Adrenal gland (tissue), 5 donors: ENCODE data around the gene ZSCAN16.

Source experiments
- POLR2A ChIP-seq, 2 donors: fragments of 450-650 bp; IDR thresholded peaks; one replicate each; pipeline ENCODE4 v1.6.1; 2017; ENCODE audit warnings: antibody characterized with exemption in 2 of 2, mild to moderate bottlenecking in 2 of 2, moderate library complexity in 1 of 2
- TF ChIP-seq, protein P1 (sequence below), 6 experiments: fragments of 450-650 bp in 4 of 6; fragments of 200-600 bp in 2 of 6; sonication (generic) in 1 of 6; IDR thresholded peaks; 1 replicate in 5 of 6; 2 replicates in 1 of 6; pipeline versions ENCODE4 v1.5.1 to v1.8.0; 2016 to 2021; ENCODE audit warnings: antibody characterized with exemption in 6 of 6, mild to moderate bottlenecking in 2 of 6, moderate library complexity in 1 of 6
- donor health status: DM: no; HTN: no; CAD: no.

DNA sequence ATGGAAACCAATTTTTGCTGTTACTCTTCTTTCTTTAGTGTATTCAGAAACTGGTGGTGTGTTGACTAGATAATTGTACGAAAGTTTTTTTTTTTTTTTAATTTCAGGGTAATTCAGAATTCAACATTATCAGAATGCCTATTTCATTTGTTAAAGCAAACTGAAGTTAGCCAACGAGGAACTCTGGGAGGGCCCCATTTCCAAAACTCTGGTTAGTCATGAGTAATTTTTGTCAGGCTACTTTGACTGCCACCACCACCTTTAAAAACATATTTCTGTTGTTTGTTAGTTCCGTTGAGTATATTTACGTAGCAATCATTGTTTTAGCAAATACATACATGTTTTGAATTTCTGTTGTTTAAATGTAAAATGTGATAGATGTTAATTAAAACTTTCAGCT is 18.0 kb downstream of the ZSCAN16 start:
- TF ChIP-seq POLR2A (IDR thresholded peaks at IDR 0.05): no peak
- TF ChIP-seq, protein P1, sequence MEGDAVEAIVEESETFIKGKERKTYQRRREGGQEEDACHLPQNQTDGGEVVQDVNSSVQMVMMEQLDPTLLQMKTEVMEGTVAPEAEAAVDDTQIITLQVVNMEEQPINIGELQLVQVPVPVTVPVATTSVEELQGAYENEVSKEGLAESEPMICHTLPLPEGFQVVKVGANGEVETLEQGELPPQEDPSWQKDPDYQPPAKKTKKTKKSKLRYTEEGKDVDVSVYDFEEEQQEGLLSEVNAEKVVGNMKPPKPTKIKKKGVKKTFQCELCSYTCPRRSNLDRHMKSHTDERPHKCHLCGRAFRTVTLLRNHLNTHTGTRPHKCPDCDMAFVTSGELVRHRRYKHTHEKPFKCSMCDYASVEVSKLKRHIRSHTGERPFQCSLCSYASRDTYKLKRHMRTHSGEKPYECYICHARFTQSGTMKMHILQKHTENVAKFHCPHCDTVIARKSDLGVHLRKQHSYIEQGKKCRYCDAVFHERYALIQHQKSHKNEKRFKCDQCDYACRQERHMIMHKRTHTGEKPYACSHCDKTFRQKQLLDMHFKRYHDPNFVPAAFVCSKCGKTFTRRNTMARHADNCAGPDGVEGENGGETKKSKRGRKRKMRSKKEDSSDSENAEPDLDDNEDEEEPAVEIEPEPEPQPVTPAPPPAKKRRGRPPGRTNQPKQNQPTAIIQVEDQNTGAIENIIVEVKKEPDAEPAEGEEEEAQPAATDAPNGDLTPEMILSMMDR (IDR thresholded peaks at IDR 0.05): no peak
